T47D (cell line): ENCODE results near the gene FBXW11.

ENCODE experiments used
- DNase-seq, 2 experiments: peaks; one replicate each; pipeline versions ENCODE4 v3.0.0 to v3.0.0-alpha.2; 2011 to 2012; ENCODE audit warnings: low read depth in 1 of 2, low spot score in 1 of 2
- JUND ChIP-seq: IDR thresholded peaks from 2 replicates; pipeline ENCODE4 v1.6.1; 2012; ENCODE audit warnings: low read depth
- in situ Hi-C: cut with HindIII; loops from 2 replicates; pipeline ENCODE4 v1.10.0; 2016; ENCODE audit warnings: low sequenced_read_pairs, low pct_unique_long_range_greater_than_20kb

The FBXW11 gene

DNA sequence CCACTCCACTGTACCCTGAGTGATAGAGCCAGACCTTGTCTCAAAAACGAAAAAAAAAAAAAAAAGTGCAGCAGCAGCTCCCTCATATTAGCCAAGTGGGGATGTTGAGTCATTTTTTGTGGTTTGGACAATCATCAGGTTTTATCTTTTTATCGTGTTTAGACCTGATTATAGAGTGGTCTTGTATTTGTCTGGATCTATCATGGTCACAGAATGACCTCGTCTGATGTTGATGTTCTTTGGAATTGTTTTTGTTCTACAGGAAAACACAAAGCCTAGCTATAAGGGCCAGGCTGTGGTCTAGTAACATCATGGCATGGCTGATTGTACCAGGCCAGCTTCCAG lies 1.6 kb upstream of the FBXW11 start:
- in situ Hi-C loops: no loop called here
- no peak for DNase-seq

DNA sequence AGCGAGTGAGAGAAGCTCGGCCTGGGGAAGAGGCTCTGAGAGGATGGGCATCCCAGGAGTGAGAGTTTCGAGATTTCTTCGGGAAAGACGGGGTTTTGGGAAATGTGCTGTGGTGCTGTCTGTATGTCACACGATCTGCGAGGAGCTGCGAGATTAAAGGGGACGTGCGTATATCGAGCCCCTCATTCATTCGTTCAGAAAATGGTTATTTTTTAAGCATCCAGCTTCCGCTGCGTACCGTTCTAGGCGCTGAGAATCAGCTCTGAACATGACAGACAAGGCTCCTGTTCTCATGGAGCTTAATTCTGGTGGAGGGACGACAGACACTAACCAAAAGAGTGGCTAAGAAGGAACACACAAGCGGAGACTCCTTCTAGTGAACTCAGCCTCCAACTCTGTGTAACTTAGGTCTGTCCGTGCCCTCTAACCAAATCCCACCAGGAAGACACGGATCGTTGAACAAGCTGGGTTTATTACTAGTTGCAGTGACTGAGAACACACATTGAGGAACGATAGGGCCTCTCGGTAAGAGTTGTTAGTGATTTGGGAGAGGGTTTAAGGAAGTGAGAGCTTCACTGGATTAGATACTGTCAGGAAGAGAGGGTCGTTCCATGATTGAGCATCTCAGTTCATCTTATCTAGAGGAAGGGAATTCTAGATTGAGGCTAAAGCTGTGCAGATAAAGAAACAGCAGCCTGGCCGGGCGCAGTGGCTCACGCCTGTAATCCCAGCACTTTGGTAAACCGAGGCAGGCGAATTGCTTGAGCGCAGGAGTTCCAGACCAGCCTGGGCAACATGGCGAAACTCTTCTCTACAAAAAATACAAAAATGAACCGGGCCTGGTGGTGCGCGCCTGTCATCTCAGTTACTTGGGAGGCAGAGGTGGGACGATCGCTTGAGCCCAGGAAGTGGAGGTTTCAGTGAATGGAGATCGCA lies 1.0 kb upstream of the FBXW11 start:
- no peak for TF ChIP-seq JUND
- DNase-seq: no peak
- in situ Hi-C loops: no loop called here

More for the DNA sequence above, 1.6 kb upstream of the FBXW11 start:
- no peak for TF ChIP-seq JUND

DNA sequence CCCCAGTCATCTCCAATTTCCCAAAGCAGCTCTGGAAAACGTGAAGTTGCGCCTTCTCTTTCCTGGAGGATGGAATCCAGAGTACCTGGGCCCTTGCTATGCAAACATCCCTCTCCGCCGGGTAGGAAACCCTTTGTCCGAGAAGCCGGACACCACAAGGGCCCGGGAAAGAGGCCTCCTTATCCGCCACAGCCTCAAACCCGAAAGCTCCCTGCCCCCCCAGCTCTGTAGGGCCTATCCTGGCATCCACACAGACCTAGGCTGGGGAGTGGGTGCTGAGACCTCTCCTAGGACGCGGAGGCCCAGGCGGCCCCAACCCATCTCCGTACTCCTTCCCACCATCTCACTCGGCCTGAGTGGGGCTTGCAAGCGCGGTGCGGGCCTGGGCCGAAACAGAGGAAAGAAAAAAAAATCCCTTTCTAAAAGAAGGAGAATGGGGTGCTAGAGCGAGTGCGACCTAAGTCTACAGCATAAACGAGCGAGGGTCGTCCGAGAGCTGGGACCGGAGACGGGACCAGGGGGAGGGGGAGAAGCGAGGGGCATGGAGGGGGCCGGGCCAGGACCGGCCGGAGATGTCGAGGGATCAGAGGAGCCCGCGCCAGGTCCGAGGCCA lies 624 bp downstream of the FBXW11 start:
- peak in 1 of 2 experiments; percentile 49 for DNase-seq
- no peak for TF ChIP-seq JUND
- in situ Hi-C loops: no loop called here

- TF ChIP-seq JUND: no peak
- no peak for DNase-seq
- in situ Hi-C loops: no loop called here
Observed at GRCh38 chr5:172004824-172005237, 1.6 kb downstream of the FBXW11 start.

GRCh38 chr5:172003746-172004145 lies 2.7 kb downstream of the FBXW11 start:
- no peak for TF ChIP-seq JUND
- no peak for DNase-seq
- in situ Hi-C loops: no loop called here

DNA sequence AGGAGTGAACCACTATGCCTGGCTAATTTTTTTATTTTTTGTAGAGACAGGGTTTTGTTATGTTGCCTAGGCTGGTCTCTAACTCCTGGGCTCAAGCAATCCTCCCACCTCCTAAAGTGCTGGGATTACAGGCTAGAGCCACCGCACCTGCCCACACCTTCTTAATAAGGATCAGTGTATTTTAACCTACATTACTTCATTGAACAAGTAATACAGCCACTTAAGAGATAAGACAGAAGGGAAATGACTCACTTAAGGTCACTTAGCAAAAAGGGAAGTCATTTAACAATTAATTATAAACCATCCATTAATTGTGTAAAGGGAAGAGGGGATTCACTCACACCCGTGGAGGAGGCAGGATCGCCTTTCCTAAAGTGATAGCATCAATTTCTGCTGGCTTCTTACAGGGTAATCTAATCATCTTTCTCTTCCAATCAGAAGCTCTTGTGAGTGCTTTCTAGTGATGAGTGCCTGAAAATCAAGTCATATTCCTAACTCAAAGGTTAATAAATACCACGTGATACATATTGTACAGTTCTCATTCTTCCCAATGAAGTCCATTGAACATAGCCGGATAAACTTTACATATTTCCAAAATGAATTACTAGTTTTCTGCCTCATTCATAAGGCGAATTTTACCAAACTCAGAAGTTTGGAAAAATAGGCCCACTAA lies 3.5 kb downstream of the FBXW11 start:
- in situ Hi-C loops: no loop called here

DNA sequence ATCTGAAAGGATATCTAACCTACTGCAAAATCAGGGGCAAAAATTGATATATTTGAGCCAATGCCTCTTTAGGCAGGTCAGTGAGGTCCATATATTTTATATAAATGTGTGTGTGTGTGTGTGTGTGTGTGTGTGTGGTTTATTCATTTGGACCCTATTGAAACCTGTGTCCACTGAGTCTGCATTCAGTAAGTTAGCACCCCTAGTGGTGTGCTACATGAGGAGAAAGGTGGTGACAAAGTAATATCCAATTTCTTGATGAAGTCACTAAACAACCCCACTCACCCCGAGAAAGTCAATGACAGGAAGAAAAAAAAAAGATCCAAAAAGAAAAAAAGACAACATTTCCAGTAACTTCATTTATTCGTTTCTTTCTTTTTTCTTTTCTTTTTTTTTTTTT lies 4.1 kb downstream of the FBXW11 start:
- peak in 1 of 2 experiments; percentile 60 for DNase-seq
- TF ChIP-seq JUND: no peak
- in situ Hi-C loops: no loop called here

More for the DNA sequence above, 3.5 kb downstream of the FBXW11 start:
- no peak for DNase-seq
- no peak for TF ChIP-seq JUND

DNA sequence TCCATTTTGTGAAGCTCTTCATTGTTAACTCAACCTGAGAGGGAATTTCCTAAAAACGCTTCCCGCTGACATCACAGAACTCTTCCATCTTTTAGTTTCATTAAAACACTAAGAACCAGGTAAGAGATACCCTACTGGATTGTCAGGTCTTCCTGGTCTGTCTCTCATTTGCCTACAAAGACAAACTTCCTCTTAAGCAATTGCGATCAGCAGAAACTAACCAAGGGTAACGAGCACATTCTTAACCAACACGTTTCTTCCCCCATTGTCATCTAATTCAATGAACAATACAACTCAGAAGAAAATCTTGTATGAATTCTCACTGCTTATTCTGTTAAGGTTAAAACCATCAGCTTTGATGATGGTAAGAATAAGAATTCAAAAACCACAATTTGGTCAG lies 6.6 kb downstream of the FBXW11 start:
- peak in 1 of 2 experiments; percentile 60 for DNase-seq
- in situ Hi-C loops: no loop called here

GRCh38 chr5:171999100-171999499 lies 7.3 kb downstream of the FBXW11 start:
- no peak for DNase-seq

More for the DNA sequence above, 6.6 kb downstream of the FBXW11 start:
- no peak for TF ChIP-seq JUND

DNA sequence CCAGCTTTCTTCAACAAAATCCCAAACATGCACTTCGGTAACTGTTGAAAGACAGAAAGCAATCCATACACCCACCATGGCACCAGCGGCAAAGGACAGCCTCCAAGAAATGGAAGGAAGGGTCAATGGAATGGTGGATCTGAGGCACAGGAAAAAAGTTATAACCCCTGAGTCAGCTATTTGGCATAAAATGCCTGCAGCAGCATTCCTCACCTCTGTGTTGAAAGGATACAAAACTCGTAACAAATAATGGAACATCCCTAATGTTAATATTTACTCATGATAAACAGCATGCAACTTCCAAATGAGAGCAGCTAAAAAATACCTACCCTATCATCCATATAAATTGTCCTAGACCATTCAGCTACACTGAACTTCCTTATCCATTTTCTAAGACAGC lies 9.4 kb downstream of the FBXW11 start:
- DNase-seq: peak in 1 of 2 experiments; percentile 41
- in situ Hi-C loops: no loop called here
- TF ChIP-seq JUND: no peak

More at GRCh38 chr5:171999100-171999499, 7.3 kb downstream of the FBXW11 start:
- TF ChIP-seq JUND: no peak
- in situ Hi-C loops: no loop called here

DNA sequence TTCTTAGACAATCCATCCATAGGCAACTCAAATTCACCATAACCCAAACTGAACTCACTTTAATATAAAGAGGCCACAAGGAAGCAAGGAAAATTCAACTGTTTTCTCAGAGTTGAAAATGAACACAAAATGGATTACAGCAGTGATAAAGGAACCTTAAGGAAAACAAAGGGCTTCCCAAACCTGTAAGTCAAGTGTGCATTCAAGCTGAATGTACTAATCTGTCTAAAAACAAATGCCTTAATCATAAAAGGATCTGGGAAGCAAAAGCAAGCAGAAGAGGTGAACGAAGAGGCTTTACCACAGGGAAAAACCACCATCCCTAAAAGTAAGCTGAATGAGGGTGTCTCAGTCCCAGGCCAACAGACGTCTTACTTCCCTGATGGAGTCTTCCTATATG lies 13.6 kb downstream of the FBXW11 start:
- peak in 1 of 2 experiments; percentile 67 for DNase-seq
- no peak for TF ChIP-seq JUND
- in situ Hi-C loops: no loop called here

DNA sequence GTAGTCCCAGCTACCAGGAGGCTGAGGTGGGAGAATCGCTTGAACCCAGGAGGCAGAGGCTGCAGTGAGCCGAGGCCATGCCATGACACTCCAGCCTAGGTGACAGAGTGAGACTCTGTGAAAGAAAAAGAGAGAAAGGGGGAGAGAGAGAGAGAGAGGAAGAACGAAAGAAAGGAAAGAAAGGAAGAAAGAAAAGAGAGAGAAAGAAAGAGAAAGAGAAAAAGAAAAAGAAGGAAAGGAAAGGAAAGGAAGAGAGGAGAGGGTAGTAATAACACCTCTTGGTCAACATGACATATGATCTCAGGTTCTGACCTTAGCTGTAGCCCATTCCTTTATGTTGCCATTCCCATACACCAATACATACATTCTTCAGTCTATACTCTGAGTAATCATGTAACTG lies 14.1 kb downstream of the FBXW11 start:
- in situ Hi-C loops: no loop called here
- no peak for DNase-seq
- no peak for TF ChIP-seq JUND

DNA sequence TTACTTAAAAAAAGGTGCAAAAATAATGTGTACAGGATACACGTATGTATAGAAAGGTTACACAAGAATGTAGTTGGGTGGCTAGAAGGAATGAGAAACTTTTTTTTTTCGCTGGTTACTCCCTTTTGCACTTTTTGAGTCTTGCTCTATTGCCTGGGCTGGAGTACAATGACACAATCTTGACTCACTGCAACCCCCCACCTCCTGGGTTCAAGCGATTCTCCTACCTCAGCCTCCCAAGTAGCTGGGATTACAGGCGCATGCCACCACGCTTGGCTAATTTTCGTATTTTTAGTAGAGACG lies 15.8 kb downstream of the FBXW11 start:
- in situ Hi-C loops: no loop called here
- no peak for DNase-seq
- no peak for TF ChIP-seq JUND
